IPS-11a (cell line): ENCODE measurements around the gene HMX1.

Experiments
- H3K4me3 ChIP-seq: one replicate; pipeline ENCODE4 v1.5.1; 2013; ENCODE audit warnings: low read depth, low read length, control low read depth

HMX1 gene

DNA sequence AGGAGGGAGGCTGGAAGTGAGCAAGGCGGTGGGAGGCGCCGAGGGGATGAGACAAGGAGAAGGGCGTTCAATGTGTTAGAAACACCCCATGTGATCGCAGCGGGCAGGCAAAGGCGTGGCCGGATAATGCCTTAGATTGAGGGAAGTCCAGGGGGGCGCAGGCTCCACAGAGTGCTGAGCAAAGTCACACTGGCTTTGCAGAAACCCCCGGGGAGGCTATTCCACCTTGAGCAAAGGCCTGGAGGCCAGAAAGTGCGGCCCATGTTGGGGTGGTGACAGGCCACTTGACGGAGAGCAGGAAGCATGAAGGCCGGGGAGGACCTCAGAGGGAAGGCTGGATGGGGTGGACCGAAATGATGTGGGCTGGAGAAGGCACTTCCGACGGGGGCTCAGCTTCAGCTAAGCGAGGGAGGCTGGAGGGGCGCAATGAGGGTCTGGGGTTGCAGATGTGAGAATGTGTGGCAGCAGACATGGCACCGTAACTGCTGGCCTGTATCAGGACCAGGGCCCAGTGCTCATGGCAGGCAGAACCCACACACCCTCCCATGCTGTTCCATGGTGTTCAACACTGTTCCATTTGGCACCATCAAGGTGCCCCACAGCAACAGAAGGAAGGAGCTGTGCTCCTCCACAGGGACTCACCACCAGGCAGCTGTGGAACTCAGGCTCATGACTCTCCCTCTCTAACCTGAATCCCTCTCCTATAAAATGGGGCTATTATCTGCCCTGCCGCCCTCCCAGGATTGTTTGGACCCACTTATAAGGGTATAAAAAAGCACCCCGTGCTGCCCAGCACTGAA is 50.3 kb downstream of the HMX1 start:
- H3K4me3 ChIP-seq, result no peak overlapping the region

- H3K4me3 ChIP-seq, result no peak overlapping the region
Observed at GRCh38 chr4:8820178-8821102, 51.2 kb downstream of the HMX1 start.

DNA sequence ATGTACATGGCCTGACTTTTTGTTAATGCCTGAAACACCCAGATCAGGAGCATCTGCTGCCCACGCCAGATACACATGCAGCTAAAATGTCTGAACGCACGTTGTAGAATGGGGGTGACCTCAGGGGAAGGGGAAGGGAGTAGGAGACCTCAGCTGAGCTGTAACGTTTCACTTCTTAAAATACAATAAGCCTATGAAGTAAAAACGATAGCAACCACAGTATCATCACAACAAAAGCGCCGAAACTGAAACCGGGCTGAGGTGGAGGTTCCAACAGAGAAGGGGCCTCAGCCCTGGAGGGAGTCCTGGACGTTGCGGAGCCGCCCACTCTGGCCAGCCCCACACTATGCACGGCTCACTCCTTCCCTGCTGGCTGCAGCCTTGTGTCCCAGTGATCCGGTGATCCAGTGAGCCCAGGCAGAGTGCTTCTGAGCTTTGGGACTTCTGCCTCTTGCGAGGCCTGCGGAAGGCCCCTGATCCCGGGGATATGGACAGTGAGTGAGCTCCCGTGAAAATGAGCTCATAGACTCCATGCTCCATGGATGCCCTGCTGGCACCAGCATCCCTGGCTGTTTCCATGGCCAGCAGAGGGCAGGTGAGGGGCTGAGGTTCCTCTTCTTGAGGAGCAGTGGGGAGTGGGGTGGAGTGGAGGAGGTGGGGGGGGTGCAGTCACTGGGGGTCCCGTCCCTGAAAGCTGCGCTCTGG is 52.0 kb downstream of the HMX1 start:
- no peak overlapping the region for H3K4me3 ChIP-seq

- H3K4me3 ChIP-seq, result no peak overlapping the region
Observed at GRCh38 chr4:8819019-8819418, 52.6 kb downstream of the HMX1 start.

- no peak overlapping the region for H3K4me3 ChIP-seq
Observed at GRCh38 chr4:8818063-8818881, 53.4 kb downstream of the HMX1 start.

DNA sequence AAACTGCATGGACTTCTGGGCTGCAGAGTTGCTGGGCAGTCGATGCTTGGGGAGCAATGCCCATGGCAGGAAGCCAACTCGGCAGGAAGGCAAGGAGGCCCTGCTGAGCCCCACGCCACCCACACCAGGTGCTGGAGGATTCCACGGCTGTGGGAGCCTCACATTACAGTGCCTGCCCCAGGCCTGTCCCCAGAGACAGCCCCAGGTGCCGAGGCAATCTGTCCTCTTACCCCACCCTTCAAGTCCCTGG is 53.9 kb downstream of the HMX1 start:
- no peak overlapping the region for H3K4me3 ChIP-seq

DNA sequence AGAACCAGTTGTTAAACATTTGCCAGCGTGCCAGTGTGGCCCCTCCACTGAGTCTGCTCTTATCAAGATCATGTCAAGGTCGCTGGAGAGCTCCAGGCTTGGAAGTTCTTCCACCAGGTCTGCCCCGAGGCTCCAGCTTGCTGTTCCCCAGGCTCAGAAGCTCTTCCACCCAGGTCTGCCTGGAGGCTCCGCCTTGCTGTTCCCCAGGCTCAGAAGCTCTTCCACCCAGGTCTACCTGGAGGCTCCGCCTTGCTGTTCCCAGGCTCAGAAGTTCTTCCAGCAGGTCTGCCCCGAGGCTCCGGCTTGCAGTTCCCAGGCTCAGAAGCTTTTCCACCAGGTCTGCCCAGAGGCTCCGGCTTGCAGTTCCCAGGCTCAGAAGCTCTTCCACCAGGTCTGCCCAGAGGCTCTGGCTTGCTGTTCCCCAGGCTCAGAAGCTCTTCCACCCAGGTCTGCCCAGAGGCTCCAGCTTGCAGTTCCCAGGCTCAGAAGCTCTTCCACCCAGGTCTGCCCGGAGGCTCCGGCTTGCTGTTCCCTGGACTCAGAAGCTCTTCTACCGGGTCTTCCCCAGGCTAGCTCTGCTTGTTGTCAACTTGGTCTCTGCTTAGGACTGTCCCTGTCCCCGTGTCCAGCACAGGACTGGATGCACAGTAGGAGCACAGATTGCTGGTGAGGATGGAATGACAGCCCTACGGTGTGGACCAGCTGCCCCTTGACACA is 54.4 kb downstream of the HMX1 start:
- no peak overlapping the region for H3K4me3 ChIP-seq
